ENCODE results near the gene MEFV. TPM values are rescaled to one million over a fixed set of nuclear protein-coding genes. Genes with fewer than 3 reads are reported as not detected.
"Not testable (repeated sequence)": the region's sequence is repeated elsewhere in the genome, so short reads cannot be mapped to it uniquely, and the experiment has no call there.

MEFV gene
- polyA plus RNA-seq, 6 donors from 2014 or later, result 0.25 TPM; not detected in 5

- Mint-ChIP-seq H3K4me1 (no peaks in the 10 kb centered on the region), H3K27ac (no peak overlapping the region), H3K4me3 (no peak overlapping the region), H3K36me3 (peaks cover 5 to 29% of the 10 kb centered on the region in 2 donors), H3K9me3 (peaks cover 5 to 36% (median 27%) of the 10 kb centered on the region in 7 donors), H3K27me3 (peaks cover 48 to 81% (median 54%) of the 10 kb centered on the region in 3 donors)
- ATAC-seq (ENCODE audit: low read depth in 2 of 2) (no peak), DNase-seq (no peak)
Observed at GRCh38 chr16:3202903-3203539, 53.4 kb downstream of the MEFV start.

GRCh38 chr16:3198334-3199072 is 57.9 kb downstream of the MEFV start:
- H3K4me1 Mint-ChIP-seq, result no peaks in the 10 kb centered on the region
- H3K27ac Mint-ChIP-seq, result no peak overlapping the region
- DNase-seq (no peak), ATAC-seq (ENCODE audit: low read depth in 2 of 2) (peak; percentile 30 to 34)
- peaks cover 0 to 11% of the 10 kb centered on the region in 2 donors for H3K36me3 Mint-ChIP-seq
- peaks cover 53 to 77% (median 54%) of the 10 kb centered on the region in 3 donors for H3K27me3 Mint-ChIP-seq
- H3K9me3 Mint-ChIP-seq, result peaks cover 0 to 8% (median 0%) of the 10 kb centered on the region in 7 donors
- no peak overlapping the region for H3K4me3 Mint-ChIP-seq

GRCh38 chr16:3197694-3198333 is 58.6 kb downstream of the MEFV start:
- peak overlapping the region in 1 of 6 donors; percentile 50 for H3K27ac Mint-ChIP-seq

GRCh38 chr16:3195975-3196374 is 60.5 kb downstream of the MEFV start:
- no peak for ATAC-seq (ENCODE audit: low read depth in 2 of 2)

More at GRCh38 chr16:3197694-3198333, 58.6 kb downstream of the MEFV start:
- Mint-ChIP-seq H3K36me3 (peaks cover 0 to 11% of the 10 kb centered on the region in 2 donors), H3K27me3 (peaks cover 49 to 77% (median 53%) of the 10 kb centered on the region in 3 donors)
- H3K9me3 Mint-ChIP-seq; H3K4me3 Mint-ChIP-seq; ATAC-seq (ENCODE audit: low read depth in 2 of 2); DNase-seq; H3K4me1 Mint-ChIP-seq: not testable (repeated sequence)

GRCh38 chr16:3194792-3195191 is 61.6 kb downstream of the MEFV start:
- peaks cover 0 to 29% (median 11%) of the 10 kb centered on the region in 7 donors for H3K9me3 Mint-ChIP-seq
- no peak overlapping the region for H3K27ac Mint-ChIP-seq
- H3K4me3 Mint-ChIP-seq, result peak overlapping the region in 1 of 8 donors; percentile 73
- ATAC-seq (ENCODE audit: low read depth in 2 of 2) (no peak), DNase-seq (no peak)
- H3K4me1 Mint-ChIP-seq, result peaks cover 1 to 20% (median 3%) of the 10 kb centered on the region in 3 donors
- peaks cover 46 to 65% (median 48%) of the 10 kb centered on the region in 3 donors for H3K27me3 Mint-ChIP-seq
- H3K36me3 Mint-ChIP-seq, result peaks cover 9 to 11% of the 10 kb centered on the region in 2 donors

More at GRCh38 chr16:3195975-3196374, 60.5 kb downstream of the MEFV start:
- peaks cover 0 to 9% (median 0%) of the 10 kb centered on the region in 3 donors for H3K4me1 Mint-ChIP-seq
- peaks cover 40 to 65% (median 45%) of the 10 kb centered on the region in 3 donors for H3K27me3 Mint-ChIP-seq
- peaks cover 0 to 20% (median 6%) of the 10 kb centered on the region in 7 donors for H3K9me3 Mint-ChIP-seq
- no peak overlapping the region for H3K27ac Mint-ChIP-seq
- no peak overlapping the region for H3K4me3 Mint-ChIP-seq
- peaks cover 3 to 11% of the 10 kb centered on the region in 2 donors for H3K36me3 Mint-ChIP-seq
- DNase-seq, result no peak

- H3K9me3 Mint-ChIP-seq, result peaks cover 0 to 32% (median 12%) of the 10 kb centered on the region in 7 donors
Observed at GRCh38 chr16:3193221-3194212, 62.9 kb downstream of the MEFV start.

GRCh38 chr16:3192476-3193019 is 63.9 kb downstream of the MEFV start:
- H3K4me3 Mint-ChIP-seq, result no peak overlapping the region
- ATAC-seq (ENCODE audit: low read depth in 2 of 2) (no peak), DNase-seq (no peak)
- H3K9me3 Mint-ChIP-seq, result peaks cover 0 to 35% (median 12%) of the 10 kb centered on the region in 7 donors
- H3K27me3 Mint-ChIP-seq, result peaks cover 54 to 76% (median 57%) of the 10 kb centered on the region in 3 donors
- peaks cover 7 to 40% (median 16%) of the 10 kb centered on the region in 3 donors for H3K4me1 Mint-ChIP-seq
- peak overlapping the region in 1 of 6 donors; percentile 79 for H3K27ac Mint-ChIP-seq
- H3K36me3 Mint-ChIP-seq, result peaks cover 11 to 19% of the 10 kb centered on the region in 2 donors

More at GRCh38 chr16:3193221-3194212, 62.9 kb downstream of the MEFV start:
- H3K36me3 Mint-ChIP-seq, result peaks cover 11% of the 10 kb centered on the region in 2 donors
- ATAC-seq (ENCODE audit: low read depth in 2 of 2) (no peak), DNase-seq (no peak)
- peak overlapping the region in 3 of 8 donors; percentile 41 to 63 (median 58) for H3K4me3 Mint-ChIP-seq
- no peak overlapping the region for H3K27ac Mint-ChIP-seq
- peaks cover 4 to 32% (median 8%) of the 10 kb centered on the region in 3 donors for H3K4me1 Mint-ChIP-seq
- H3K27me3 Mint-ChIP-seq, result peaks cover 51 to 73% (median 55%) of the 10 kb centered on the region in 3 donors

Other genes starting within 250 kb of the MEFV start
- not detected for gene CLDN9, start 243.7 kb downstream of the MEFV start, polyA plus RNA-seq (ENCODE audit: low read depth in 6 of 6)
- not detected for gene CLDN6, start 238.4 kb downstream of the MEFV start, polyA plus RNA-seq (ENCODE audit: low read depth in 6 of 6)
- gene TNFRSF12A, start 236.3 kb downstream of the MEFV start, polyA plus RNA-seq (ENCODE audit: low read depth in 6 of 6), result not detected
- gene HCFC1R1, start 232.7 kb downstream of the MEFV start, polyA plus RNA-seq (ENCODE audit: low read depth in 6 of 6), result 10 to 100 TPM in 5 of 6 donors, 1 to 10 TPM in 1; 7.6 to 21.4 (median 15.4) TPM
- gene THOC6, start 232.6 kb downstream of the MEFV start, polyA plus RNA-seq (ENCODE audit: low read depth in 6 of 6), result 10 to 100 TPM; 35.7 to 75.7 (median 48.3) TPM
- gene BICDL2, start 219.7 kb downstream of the MEFV start, polyA plus RNA-seq (ENCODE audit: low read depth in 6 of 6), result not detected
- under 1 TPM in 2 of 6 donors, not detected in 4; 0.29 to 0.55 TPM for gene MMP25, start 210.1 kb downstream of the MEFV start, polyA plus RNA-seq (ENCODE audit: low read depth in 6 of 6)
- 10 to 100 TPM in 2 of 6 donors, 1 to 10 TPM in 4; 3.0 to 15.0 (median 6.2) TPM for gene IL32, start 191.0 kb downstream of the MEFV start, polyA plus RNA-seq (ENCODE audit: low read depth in 6 of 6)
- not detected for gene ZSCAN10, start 157.3 kb downstream of the MEFV start, polyA plus RNA-seq (ENCODE audit: low read depth in 6 of 6)
- under 1 TPM in 1 of 6 donors, not detected in 5; 0.47 TPM for gene ZNF205, start 144.0 kb downstream of the MEFV start, polyA plus RNA-seq (ENCODE audit: low read depth in 6 of 6)
- gene ZNF213, start 121.6 kb downstream of the MEFV start, polyA plus RNA-seq (ENCODE audit: low read depth in 6 of 6), result 1 to 10 TPM in 4 of 6 donors, under 1 TPM in 1, not detected in 1; 0.38 to 2.7 (median 1.6) TPM
- not detected for gene OR1F1, start 68.4 kb downstream of the MEFV start, polyA plus RNA-seq (ENCODE audit: low read depth in 6 of 6)
- 10 to 100 TPM in 4 of 6 donors, 1 to 10 TPM in 2; 5.4 to 13.8 (median 11.0) TPM for gene ZNF200, start 21.5 kb downstream of the MEFV start, polyA plus RNA-seq (ENCODE audit: low read depth in 6 of 6)
- gene ZNF263, start 26.9 kb upstream of the MEFV start, polyA plus RNA-seq (ENCODE audit: low read depth in 6 of 6), result 10 to 100 TPM; 39.8 to 65.5 (median 51.6) TPM
- 1 to 10 TPM in 5 of 6 donors, under 1 TPM in 1; 0.52 to 9.7 (median 6.0) TPM for gene TIGD7, start 48.8 kb upstream of the MEFV start, polyA plus RNA-seq (ENCODE audit: low read depth in 6 of 6)
- 10 to 100 TPM; 22.4 to 59.6 (median 30.6) TPM for gene ZNF75A, start 48.9 kb upstream of the MEFV start, polyA plus RNA-seq (ENCODE audit: low read depth in 6 of 6)
- gene OR2C1, start 99.3 kb upstream of the MEFV start, polyA plus RNA-seq (ENCODE audit: low read depth in 6 of 6), result 1 to 10 TPM in 3 of 6 donors, under 1 TPM in 2, not detected in 1; 0.20 to 1.9 (median 1.0) TPM
- 10 to 100 TPM; 11.2 to 33.3 (median 14.9) TPM for gene ZSCAN32, start 144.4 kb upstream of the MEFV start, polyA plus RNA-seq (ENCODE audit: low read depth in 6 of 6)
- gene ZNF174, start 144.6 kb upstream of the MEFV start, polyA plus RNA-seq (ENCODE audit: low read depth in 6 of 6), result 10 to 100 TPM in 2 of 6 donors, 1 to 10 TPM in 3, not detected in 1; 6.4 to 14.2 (median 8.9) TPM
- gene ZNF597, start 186.9 kb upstream of the MEFV start, polyA plus RNA-seq (ENCODE audit: low read depth in 6 of 6), result 1 to 10 TPM in 5 of 6 donors, under 1 TPM in 1; 0.78 to 3.2 (median 2.3) TPM
- gene NAA60, start 187.0 kb upstream of the MEFV start, polyA plus RNA-seq (ENCODE audit: low read depth in 6 of 6), result 10 to 100 TPM; 17.0 to 48.8 (median 31.5) TPM
- gene C16orf90, start 238.9 kb upstream of the MEFV start, polyA plus RNA-seq (ENCODE audit: low read depth in 6 of 6), result not detected
- 10 to 100 TPM in 5 of 6 donors, 1 to 10 TPM in 1; 7.4 to 12.5 (median 11.3) TPM for gene CLUAP1, start 244.4 kb upstream of the MEFV start, polyA plus RNA-seq (ENCODE audit: low read depth in 6 of 6)